MCF 10A (cell line): Measurements from ENCODE around the gene SLC39A6. TPM values are rescaled to one million over a fixed set of nuclear protein-coding genes. Genes with fewer than 3 reads are reported as not detected.

Experiments used
- BruUV-seq: library from RNA; stranded (reverse); fragments of 400-500 nt; replicated peaks from 2 replicates; lab custom pipeline; 2021; lab: Mats Ljungman, UMichigan
- CTCF ChIA-PET: fragments of 300-600 bp; sonication (Branson Sonifier 250); formaldehyde crosslinking; extraction: SDS; loops from one replicate; lab custom pipeline; 2021; ENCODE audit warnings: antibody characterized with exemption, inconsistent platforms; lab: Yijun Ruan, JAX
- POLR2A ChIA-PET: fragments of 300-600, 350-650 bp; sonication (Branson Sonifier 250); formaldehyde crosslinking; extraction: SDS; loops from one replicate; lab custom pipeline; 2020; ENCODE audit warnings: antibody characterized with exemption, inconsistent platforms; lab: Yijun Ruan, JAX
- DNase-seq: peaks from one replicate; pipeline ENCODE4 v3.0.0-alpha.2; 2018; ENCODE audit not compliant: unreplicated experiment
- H3K27ac Mint-ChIP-seq: one replicate; pipeline ENCODE4 v1.8.0; 2022; ENCODE audit warnings: mild to moderate bottlenecking, low read depth, mixed read lengths; ENCODE audit not compliant: unreplicated experiment
- H3K27me3 Mint-ChIP-seq: one replicate; pipeline ENCODE4 v1.8.0; 2022; ENCODE audit warnings: mixed read lengths; ENCODE audit not compliant: insufficient read depth, unreplicated experiment
- H3K36me3 Mint-ChIP-seq: one replicate; pipeline ENCODE4 v1.8.0; 2022; ENCODE audit warnings: mild to moderate bottlenecking, moderate library complexity, mixed read lengths; ENCODE audit not compliant: insufficient read depth, unreplicated experiment
- H3K4me1 Mint-ChIP-seq: one replicate; pipeline ENCODE4 v1.8.0; 2022; ENCODE audit warnings: mixed read lengths; ENCODE audit not compliant: insufficient read depth, unreplicated experiment
- H3K4me3 Mint-ChIP-seq: one replicate; pipeline ENCODE4 v1.8.0; 2022; ENCODE audit warnings: mild to moderate bottlenecking, moderate library complexity, mixed read lengths; ENCODE audit not compliant: unreplicated experiment
- H3K9me3 Mint-ChIP-seq: one replicate; pipeline ENCODE4 v1.8.0; 2022; ENCODE audit warnings: mixed read lengths; ENCODE audit not compliant: unreplicated experiment
- CTCF ChIP-seq: fragments of 200-600 bp; IDR thresholded peaks from one replicate; pipeline ENCODE4 v1.8.0; 2022; ENCODE audit warnings: antibody characterized with exemption, mild to moderate bottlenecking; ENCODE audit not compliant: unreplicated experiment
- intact Hi-C: fragments of 100-400 bp; cut with micrococcal nuclease; formaldehyde crosslinking; loops from 2 replicates; pipeline ENCODE4 v1.14.1; 2022
- total RNA-seq: library from RNA; stranded (reverse); gene quantifications from 2 replicates; pipeline ENCODE4 v1.2.3, GENCODE V29; 2022

Gene SLC39A6
- total RNA-seq, 1 experiment from 2014 or later, result 49.7 TPM

- no peak overlapping the region for H3K27ac Mint-ChIP-seq
- no peaks in the 10 kb centered on the region for H3K9me3 Mint-ChIP-seq
- no peak for DNase-seq
- H3K4me1 Mint-ChIP-seq, result no peaks in the 10 kb centered on the region
- no peak for TF ChIP-seq CTCF
- POLR2A ChIA-PET, result interaction anchor here (1.2 kb wide), 1 partner anchor 20 kb away, joined by 6 read pairs; the partner anchor contains the start of gene MOCOS
- peaks cover 79% of the 10 kb centered on the region for H3K36me3 Mint-ChIP-seq
- CTCF ChIA-PET, result no interaction called here
- BruUV-seq, result no TSS peak
- H3K4me3 Mint-ChIP-seq, result no peak overlapping the region
- H3K27me3 Mint-ChIP-seq, result no peaks in the 10 kb centered on the region
- intact Hi-C loops, result no loop called here
These were observed 38.6 kb upstream of the SLC39A6 start for GRCh38 chr18:36167692-36168218.

- Mint-ChIP-seq H3K9me3 (no peaks in the 10 kb centered on the region), H3K36me3 (peaks cover 89% of the 10 kb centered on the region), H3K4me1 (no peaks in the 10 kb centered on the region), H3K27ac (no peak overlapping the region), H3K4me3 (no peak overlapping the region), H3K27me3 (no peaks in the 10 kb centered on the region)
- CTCF ChIA-PET, result no interaction called here
- no TSS peak for BruUV-seq
- intact Hi-C loops, result loop anchor here (2.0 kb wide), 1 partner anchor 26 kb away; no protein-coding TSS in a partner anchor
- POLR2A ChIA-PET, result interaction anchor here (0.9 to 1.0 kb wide), 2 partner anchors 12 to 32 kb away, joined by 3 read pairs; no protein-coding TSS in a partner anchor
- DNase-seq, result no peak
- no peak for TF ChIP-seq CTCF
These were observed 33.8 kb upstream of the SLC39A6 start for GRCh38 chr18:36162981-36163380.

- no peaks in the 10 kb centered on the region for H3K9me3 Mint-ChIP-seq
- no peak overlapping the region for H3K4me3 Mint-ChIP-seq
- no TSS peak for BruUV-seq
- H3K36me3 Mint-ChIP-seq, result peaks cover 86% of the 10 kb centered on the region
- POLR2A ChIA-PET, result interaction anchor here (1.0 to 1.6 kb wide), 2 partner anchors 27 to 32 kb away, joined by 4 to 6 read pairs; partner anchors contain the start of genes MOCOS and SLC39A6
- intact Hi-C loops, result no loop called here
- CTCF ChIA-PET, result interaction anchor here (0.8 to 1.0 kb wide), 2 partner anchors 12 to 26 kb away, joined by 4 to 5 read pairs; partner anchors contain the start of gene MOCOS
- H3K27ac Mint-ChIP-seq, result no peak overlapping the region
- H3K4me1 Mint-ChIP-seq, result no peaks in the 10 kb centered on the region
- no peak for TF ChIP-seq CTCF
- H3K27me3 Mint-ChIP-seq, result no peaks in the 10 kb centered on the region
- no peak for DNase-seq
These were observed 31.8 kb upstream of the SLC39A6 start for GRCh38 chr18:36160959-36161371.

- Mint-ChIP-seq H3K9me3 (no peaks in the 10 kb centered on the region), H3K4me1 (no peaks in the 10 kb centered on the region), H3K4me3 (no peak overlapping the region), H3K27ac (peak overlapping the region; percentile 2), H3K36me3 (peaks cover 87% of the 10 kb centered on the region), H3K27me3 (no peaks in the 10 kb centered on the region)
- DNase-seq, result peak; percentile 18
- no peak for TF ChIP-seq CTCF
- intact Hi-C loops, result no loop called here
- no TSS peak for BruUV-seq
- POLR2A ChIA-PET, result interaction anchor here (0.5 to 0.6 kb wide), 2 partner anchors 29 to 71 kb away, joined by 3 read pairs; partner anchors contain the start of gene ELP2
- CTCF ChIA-PET, result interaction anchor here (1.3 kb wide), 1 partner anchor 11 kb away, joined by 3 read pairs; no protein-coding TSS in a partner anchor
These were observed 29.2 kb upstream of the SLC39A6 start for GRCh38 chr18:36158266-36158867.
